ENCODE results near the gene CUBN. TPM values are rescaled to one million over a fixed set of nuclear protein-coding genes. Genes with fewer than 3 reads are reported as not detected.

CUBN gene
- total RNA-seq, 2 donors from 2014 or later: 1.3 to 9.7 TPM

DNA sequence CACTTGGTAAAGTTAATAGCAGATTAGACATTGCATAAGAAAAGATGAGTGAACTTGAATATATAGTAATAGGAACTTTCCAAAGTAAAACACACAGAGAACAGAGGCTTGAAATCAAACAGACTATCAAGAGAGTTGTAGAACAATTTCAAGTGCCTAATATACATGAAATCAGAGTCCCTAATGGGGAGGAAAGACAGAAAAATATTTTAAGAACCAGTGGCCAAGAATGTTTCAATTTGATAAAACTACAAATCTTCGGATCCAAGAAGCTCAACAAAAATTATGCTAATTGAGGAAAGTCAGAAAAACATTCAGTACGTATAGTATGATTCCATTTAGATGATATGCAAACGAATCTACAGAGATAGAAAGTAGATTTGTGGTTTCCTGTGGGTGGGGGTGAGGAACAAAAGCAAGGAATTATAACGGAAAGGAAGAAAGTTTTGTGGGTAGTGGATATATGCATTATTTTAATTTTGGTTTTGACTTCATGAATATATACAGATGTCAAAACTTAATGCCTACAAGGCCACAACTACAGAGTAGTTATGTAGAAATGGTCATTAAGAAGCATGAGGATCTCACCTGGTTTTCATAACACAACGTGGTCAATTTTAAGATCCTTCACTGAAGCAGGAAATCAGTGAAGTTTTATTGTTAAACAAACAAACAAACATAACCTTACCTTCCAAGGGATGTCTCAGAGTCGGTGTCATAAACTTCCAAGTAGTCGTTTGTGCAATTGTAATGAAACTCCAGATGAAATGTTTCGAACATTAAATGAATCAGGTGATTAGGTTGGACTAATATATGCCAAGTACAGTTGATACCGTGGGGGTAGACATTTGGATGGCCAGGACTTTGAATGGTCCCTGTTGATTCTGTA, 62.0 kb downstream of the CUBN start:
- Histone ChIP-seq H3K36me3 (no peaks in the 10 kb centered on the region), H3K4me1 (replicated peaks) (no peaks in the 10 kb centered on the region), H3K27me3 (replicated peaks; ENCODE audit: insufficient read depth) (no peaks in the 10 kb centered on the region), H3K4me3 (no peak overlapping the region), H3K9me3 (no peaks in the 10 kb centered on the region), H3K27ac (no peak overlapping the region)
- 58% methylated on average over 9 of the region's 9 CpGs for WGBS
- no peak for DNase-seq (ENCODE audit: low spot score)
- intact Hi-C loops (cut with DNase I): no loop called here
- TF ChIP-seq POLR2A (IDR thresholded peaks at IDR 0.05) (no peak), POLR2AphosphoS5 (IDR thresholded peaks at IDR 0.05) (no peak)
- TF ChIP-seq, protein P1, sequence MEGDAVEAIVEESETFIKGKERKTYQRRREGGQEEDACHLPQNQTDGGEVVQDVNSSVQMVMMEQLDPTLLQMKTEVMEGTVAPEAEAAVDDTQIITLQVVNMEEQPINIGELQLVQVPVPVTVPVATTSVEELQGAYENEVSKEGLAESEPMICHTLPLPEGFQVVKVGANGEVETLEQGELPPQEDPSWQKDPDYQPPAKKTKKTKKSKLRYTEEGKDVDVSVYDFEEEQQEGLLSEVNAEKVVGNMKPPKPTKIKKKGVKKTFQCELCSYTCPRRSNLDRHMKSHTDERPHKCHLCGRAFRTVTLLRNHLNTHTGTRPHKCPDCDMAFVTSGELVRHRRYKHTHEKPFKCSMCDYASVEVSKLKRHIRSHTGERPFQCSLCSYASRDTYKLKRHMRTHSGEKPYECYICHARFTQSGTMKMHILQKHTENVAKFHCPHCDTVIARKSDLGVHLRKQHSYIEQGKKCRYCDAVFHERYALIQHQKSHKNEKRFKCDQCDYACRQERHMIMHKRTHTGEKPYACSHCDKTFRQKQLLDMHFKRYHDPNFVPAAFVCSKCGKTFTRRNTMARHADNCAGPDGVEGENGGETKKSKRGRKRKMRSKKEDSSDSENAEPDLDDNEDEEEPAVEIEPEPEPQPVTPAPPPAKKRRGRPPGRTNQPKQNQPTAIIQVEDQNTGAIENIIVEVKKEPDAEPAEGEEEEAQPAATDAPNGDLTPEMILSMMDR (IDR thresholded peaks at IDR 0.05): no peak

GRCh38 chr10:17066807-17067206, 62.8 kb downstream of the CUBN start:
- Histone ChIP-seq H3K27ac (no peak overlapping the region), H3K36me3 (no peaks in the 10 kb centered on the region), H3K9me3 (no peaks in the 10 kb centered on the region), H3K27me3 (replicated peaks; ENCODE audit: insufficient read depth) (no peaks in the 10 kb centered on the region), H3K4me1 (replicated peaks) (no peaks in the 10 kb centered on the region), H3K4me3 (no peak overlapping the region)
- TF ChIP-seq, protein P1 (IDR thresholded peaks at IDR 0.05): no peak
- no peak for TF ChIP-seq POLR2A (IDR thresholded peaks at IDR 0.05)
- no peak for TF ChIP-seq POLR2AphosphoS5 (IDR thresholded peaks at IDR 0.05)
- 75% methylated on average over 3 of the region's 3 CpGs for WGBS
- intact Hi-C loops (cut with DNase I): no loop called here
- DNase-seq (ENCODE audit: low spot score): no peak

DNA sequence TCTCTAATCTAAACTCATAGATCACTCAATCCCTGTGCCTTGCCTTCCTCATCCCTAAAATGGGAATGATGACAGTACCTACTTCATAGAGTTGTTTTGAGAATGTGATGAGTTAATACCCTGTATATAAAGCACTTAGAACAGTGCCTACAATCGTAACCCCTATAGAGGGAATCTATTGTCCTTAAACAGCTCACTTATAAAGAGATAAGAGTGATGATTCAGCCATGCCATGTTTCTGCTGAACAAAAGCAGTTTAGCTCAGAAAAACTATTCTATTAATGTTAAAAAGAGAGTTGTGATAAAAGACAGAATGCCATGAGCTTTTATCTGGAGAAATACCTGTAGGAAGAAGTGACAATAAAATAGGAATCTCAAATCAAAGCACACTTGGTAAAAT, 63.6 kb downstream of the CUBN start:
- Histone ChIP-seq H3K27ac (no peak overlapping the region), H3K9me3 (no peaks in the 10 kb centered on the region), H3K27me3 (replicated peaks; ENCODE audit: insufficient read depth) (no peaks in the 10 kb centered on the region), H3K4me1 (replicated peaks) (no peaks in the 10 kb centered on the region), H3K4me3 (no peak overlapping the region), H3K36me3 (no peaks in the 10 kb centered on the region)
- 77% methylated on average over 1 of the region's 1 CpG for WGBS
- intact Hi-C loops (cut with DNase I): no loop called here
- DNase-seq (ENCODE audit: low spot score): no peak
- TF ChIP-seq, protein P1 (IDR thresholded peaks at IDR 0.05): no peak
- TF ChIP-seq POLR2A (IDR thresholded peaks at IDR 0.05) (no peak), POLR2AphosphoS5 (IDR thresholded peaks at IDR 0.05) (no peak)

DNA sequence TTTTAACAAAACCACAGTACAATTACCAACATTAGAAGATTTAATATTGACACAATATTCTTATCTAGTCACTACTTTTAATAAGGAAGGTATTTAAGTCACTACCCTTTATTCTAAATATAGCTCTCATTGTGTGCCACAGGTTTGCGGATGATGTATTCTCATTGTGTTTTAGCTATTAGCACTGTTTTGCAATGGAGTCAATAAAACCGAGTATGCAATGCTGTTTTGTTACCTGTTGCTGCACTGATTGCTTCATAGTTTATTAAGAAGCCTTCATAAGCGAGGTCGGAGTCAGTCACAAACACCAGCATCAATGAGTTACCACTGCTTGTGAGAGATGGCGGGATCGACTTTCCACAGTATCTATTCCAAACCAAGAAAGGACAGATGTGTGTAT, 64.3 kb downstream of the CUBN start:
- no peaks in the 10 kb centered on the region for H3K27me3 ChIP-seq (replicated peaks; ENCODE audit: insufficient read depth)

More for the DNA sequence above, 64.3 kb downstream of the CUBN start:
- DNase-seq (ENCODE audit: low spot score): no peak
- H3K27ac ChIP-seq: no peak overlapping the region
- H3K9me3 ChIP-seq: no peaks in the 10 kb centered on the region
- TF ChIP-seq, protein P1 (IDR thresholded peaks at IDR 0.05): no peak
- TF ChIP-seq POLR2AphosphoS5 (IDR thresholded peaks at IDR 0.05) (no peak), POLR2A (IDR thresholded peaks at IDR 0.05) (no peak)
- no peak overlapping the region for H3K4me3 ChIP-seq
- no peaks in the 10 kb centered on the region for H3K36me3 ChIP-seq
- H3K4me1 ChIP-seq (replicated peaks): no peaks in the 10 kb centered on the region
- 90% methylated on average over 6 of the region's 6 CpGs for whole genome bisulfite sequencing
- intact Hi-C loops (cut with DNase I): no loop called here

Data from prostate gland (tissue), 2 donors.